K562 (cell line): Measurements from ENCODE around the gene RALGAPB. TPM values are rescaled to one million over a fixed set of nuclear protein-coding genes. Genes with fewer than 3 reads are reported as not detected.
A peak's percentile ranks its signal among the peaks of the same experiment; 100 is the strongest.

Experiments
- ARID1B ChIP-seq: fragments of 450-650 bp; IDR thresholded peaks from 2 replicates; pipeline ENCODE4 v1.6.1; 2016; ENCODE audit warnings: antibody characterized with exemption, mild to moderate bottlenecking, inconsistent platforms
- ARNT ChIP-seq, 2 experiments: fragments of 450-650 bp; IDR thresholded peaks; 2 replicates each; pipeline ENCODE4 v1.6.1; 2016; ENCODE audit warnings: mild to moderate bottlenecking in 1 of 2
- ATF6 ChIP-seq: sonication (generic); formaldehyde crosslinking; IDR thresholded peaks from 2 replicates; pipeline ENCODE4 v1.4.0; 2020; ENCODE audit warnings: mild to moderate bottlenecking, missing genetic modification reagents
- BCLAF1 ChIP-seq, 2 experiments: fragments of 450-650 bp in 1 of 2; IDR thresholded peaks; 2 replicates each; pipeline ENCODE4 v1.6.1; 2011 to 2017; ENCODE audit warnings: low read depth in 2 of 2, antibody characterized with exemption in 1 of 2, borderline replicate concordance in 1 of 2, low read length in 1 of 2, mild to moderate bottlenecking in 1 of 2, mixed read lengths in 1 of 2; ENCODE audit not compliant: control insufficient read depth in 1 of 2
- CBFA2T2 ChIP-seq: fragments of 450-650 bp; conservative IDR thresholded peaks from 2 replicates; pipeline ENCODE4 v1.6.1; 2017; ENCODE audit warnings: mild to moderate bottlenecking
- COPS2 ChIP-seq: fragments of 450-650 bp; conservative IDR thresholded peaks from 2 replicates; pipeline ENCODE4 v1.6.1; 2016; ENCODE audit warnings: mild to moderate bottlenecking, moderate library complexity
- ELF4 ChIP-seq: fragments of 450-650 bp; formaldehyde crosslinking; IDR thresholded peaks from 2 replicates; pipeline ENCODE4 v1.4.0; 2022; ENCODE audit warnings: missing genetic modification characterization
- HES1 ChIP-seq: fragments of 450-650 bp; IDR thresholded peaks from 2 replicates; pipeline ENCODE4 v1.6.1; 2016; ENCODE audit warnings: low read depth, mild to moderate bottlenecking, moderate library complexity
- KDM2B ChIP-seq: fragments of 250-450 bp; sonication (Bioruptor Pico); IDR thresholded peaks from 2 replicates; pipeline ENCODE4 v1.8.0; 2021; ENCODE audit warnings: mild to moderate bottlenecking, moderate library complexity
- KLF13 ChIP-seq: fragments of 450-650 bp; IDR thresholded peaks from 2 replicates; pipeline ENCODE4 v1.6.1; 2016; ENCODE audit warnings: missing genetic modification characterization, low read depth, mild to moderate bottlenecking, missing compliant biosample characterization, moderate library complexity, borderline replicate concordance
- MAZ ChIP-seq, 2 experiments: fragments of 450-650 bp in 1 of 2; sonication (generic) in 1 of 2; formaldehyde crosslinking; IDR thresholded peaks in 1 of 2; conservative IDR thresholded peaks in 1 of 2; 2 replicates each; pipeline versions ENCODE4 v1.4.0 to v1.5.0; 2020; ENCODE audit warnings: mild to moderate bottlenecking in 1 of 2, missing genetic modification reagents in 1 of 2
- NBN ChIP-seq: fragments of 450-650 bp; IDR thresholded peaks from 2 replicates; pipeline ENCODE4 v1.6.1; 2016; ENCODE audit warnings: low read depth, mild to moderate bottlenecking
- PKNOX1 ChIP-seq: fragments of 450-650 bp; IDR thresholded peaks from 2 replicates; pipeline ENCODE4 v1.6.1; 2016
- PPARD ChIP-seq: fragments of 250-450 bp; sonication (Bioruptor Pico); IDR thresholded peaks from 2 replicates; pipeline ENCODE4 v1.8.0; 2022; ENCODE audit warnings: inconsistent platforms, mild to moderate bottlenecking, moderate library complexity
- TBL1XR1 ChIP-seq, 2 experiments: IDR thresholded peaks; 2 replicates each; pipeline ENCODE4 v1.6.1; 2012; ENCODE audit warnings: improper control_type of control experiment in 2 of 2, low read length in 2 of 2, mild to moderate bottlenecking in 1 of 2
- TCF15 ChIP-seq: fragments of 250-450 bp; sonication (Bioruptor Pico); IDR thresholded peaks from 2 replicates; pipeline ENCODE4 v1.8.0; 2022; ENCODE audit warnings: moderate library complexity, mild to moderate bottlenecking, inconsistent platforms
- TEAD1 ChIP-seq, 2 experiments: fragments of 450-650 bp in 1 of 2; sonication (generic) in 1 of 2; formaldehyde crosslinking; IDR thresholded peaks; 2 replicates each; pipeline versions ENCODE4 v1.4.0 to v1.8.0; 2020 to 2022; ENCODE audit warnings: mild to moderate bottlenecking in 2 of 2, missing genetic modification reagents in 1 of 2
- TRIM24 ChIP-seq, 2 experiments: fragments of 450-650 bp; IDR thresholded peaks; 2 replicates each; pipeline ENCODE4 v1.6.1; 2016
- ZNF449 ChIP-seq: fragments of 250-450 bp; sonication (Bioruptor Pico); IDR thresholded peaks from 2 replicates; pipeline ENCODE4 v1.8.0; 2022; ENCODE audit warnings: moderate library complexity, mild to moderate bottlenecking, inconsistent platforms
- polyA plus RNA-seq, 8 experiments: library from polyadenylated mRNA; depleted of rRNA in 4 of 8; stranded (reverse) in 5 of 8; unstranded in 3 of 8; fragments of >200 nt; fragmentation: Nextera tagmentation in 2 of 8; fragmentation: Illumina TruSeq in 1 of 8; extraction: Ambion mirVana in 2 of 8; extraction: Trizol in 1 of 8; gene quantifications; 2 replicates each; pipeline versions ENCODE4 v1.2.1 to v1.2.3, GENCODE V29; 2011 to 2014; ENCODE audit warnings: inconsistent platforms in 1 of 8, missing spikeins in 1 of 8
- total RNA-seq, 7 experiments: library from RNA; depleted of rRNA in 6 of 7; stranded (reverse); fragments of >200 nt in 6 of 7; fragmentation: Illumina TruSeq in 2 of 7; extraction: Trizol in 2 of 7; gene quantifications; 2 replicates each; pipeline versions ENCODE4 v1.2.1 to v1.2.3, GENCODE V29; 2011 to 2021; ENCODE audit warnings: low replicate concordance in 1 of 7

Gene RALGAPB
- total and polyA plus RNA-seq, 9 of the 15 experiments (the other 6 are each of a cell fraction or from before 2014, with no cell fraction given), result 4.3 to 25.6 (median 13.6) TPM

- TF ChIP-seq BCLAF1 (IDR thresholded peaks at IDR 0.05; ENCODE audit: borderline replicate concordance in 1 of 2, control insufficient read depth in 1 of 2, low read depth in 2 of 2, low read length in 1 of 2), result no peak
- TF ChIP-seq CBFA2T2, result peak; percentile 97
- TF ChIP-seq ARNT (IDR thresholded peaks at IDR 0.05), result peak; percentile 65 to 80; a peak in 3 of 4 replicates
- no peak for TF ChIP-seq ZNF449 (CRISPR knock-in tag)
- TF ChIP-seq PKNOX1, result no peak
- TF ChIP-seq TRIM24 (IDR thresholded peaks at IDR 0.05), result peak; percentile 95
- no peak for TF ChIP-seq KLF13 (tag)
- no peak for TF ChIP-seq MAZ (CRISPR knock-in tag; conservative IDR thresholded peaks at IDR 0.05 in 1 of 2, IDR thresholded peaks at IDR 0.05 in 1 of 2)
- TF ChIP-seq ELF4, result peak; percentile 81
- TF ChIP-seq ATF6 (CRISPR knock-in tag), result no peak
- TF ChIP-seq COPS2, result no peak
- TF ChIP-seq TEAD1 (CRISPR knock-in tag; IDR thresholded peaks at IDR 0.05), result peak; percentile 84 to 86
- peak; percentile 97 for TF ChIP-seq ARID1B
- TF ChIP-seq TBL1XR1 (IDR thresholded peaks at IDR 0.05; ENCODE audit: low read length in 2 of 2), result peak in 1 of 2 experiments; percentile 48; a peak in 1 of 4 replicates
- TF ChIP-seq PPARD (CRISPR knock-in tag), result no peak
- TF ChIP-seq KDM2B (CRISPR knock-in tag), result no peak
- TF ChIP-seq TCF15 (CRISPR knock-in tag), result no peak
- no peak for TF ChIP-seq HES1
- TF ChIP-seq NBN, result 0 out of 2 replicates have a peak, but pooled peaks have one; percentile 37
Measured at GRCh38 chr20:38563802-38564431, 91.3 kb downstream of the RALGAPB start (continued).
